H1 (cell line): ENCODE results near the gene RCBTB2. TPM values are rescaled to one million over a fixed set of nuclear protein-coding genes. Genes with fewer than 3 reads are reported as not detected.

Experiments
- CTCF ChIA-PET: fragments of 300-600 bp; sonication (Branson Sonifier 250); formaldehyde crosslinking; loops from one replicate; lab custom pipeline; 2021; ENCODE audit not compliant: partially characterized antibody; lab: Charles Lee
- POLR2A ChIA-PET: fragments of 300-600 bp; sonication (Branson Sonifier 250); formaldehyde crosslinking; loops from one replicate; lab custom pipeline; 2021; ENCODE audit warnings: inconsistent platforms; ENCODE audit not compliant: partially characterized antibody; lab: Charles Lee
- DNase-seq, 2 experiments: peaks; one replicate each; pipeline versions ENCODE4 v3.0.0 to v3.0.0-alpha.2; 2010 to 2022; ENCODE audit warnings: low spot score in 2 of 2, low read depth in 1 of 2, mixed read lengths in 1 of 2
- FAIRE-seq: peaks from 2 replicates; lab custom pipeline; 2011; peaks lifted over from hg19 to GRCh38; lab: Jason Lieb, UNC
- H2AFZ ChIP-seq: 2 replicates; pipeline ENCODE4 v1.8.1; 2012; ENCODE audit warnings: low read length, inconsistent platforms
- H2AK5ac ChIP-seq: 2 replicates; pipeline ENCODE4 v1.6.1; 2013; ENCODE audit warnings: low read depth, low read length
- H2BK120ac ChIP-seq: replicated peaks from 2 replicates; pipeline ENCODE3; 2013; ENCODE audit warnings: low read depth, low read length, inconsistent platforms
- H2BK12ac ChIP-seq: 2 replicates; pipeline ENCODE4 v1.6.1; 2013; ENCODE audit warnings: low read depth, low read length
- H2BK15ac ChIP-seq: 2 replicates; pipeline ENCODE4 v1.6.1; 2013; ENCODE audit warnings: low read length
- H2BK20ac ChIP-seq: 2 replicates; pipeline ENCODE4 v1.6.1; 2013; ENCODE audit warnings: low read length
- H2BK5ac ChIP-seq: 2 replicates; pipeline ENCODE4 v1.6.1; 2013; ENCODE audit warnings: low read depth, low read length
- H3K14ac ChIP-seq: 2 replicates; pipeline ENCODE4 v1.6.1; 2013; ENCODE audit warnings: inconsistent platforms; ENCODE audit not compliant: insufficient read length
- H3K18ac ChIP-seq: 2 replicates; pipeline ENCODE4 v1.6.1; 2013; ENCODE audit warnings: low read length; ENCODE audit errors: extremely low read depth
- H3K23ac ChIP-seq: 2 replicates; pipeline ENCODE4 v1.6.1; 2013; ENCODE audit warnings: inconsistent platforms; ENCODE audit not compliant: insufficient read length
- H3K23me2 ChIP-seq: 2 replicates; pipeline ENCODE4 v1.6.1; 2013; ENCODE audit warnings: low read depth, low read length
- H3K27ac ChIP-seq: 2 replicates; pipeline ENCODE4 v1.6.1; 2011; ENCODE audit warnings: low read depth, low read length, inconsistent platforms
- H3K27me3 ChIP-seq, 4 experiments: replicated peaks in 1 of 4; 1 replicate in 1 of 4; 2 replicates in 3 of 4; pipeline versions ENCODE4 v1.6.1 to v1.8.1; 2011 to 2013; ENCODE audit warnings: low read length in 3 of 4, mild to moderate bottlenecking in 3 of 4, inconsistent platforms in 2 of 4, mixed read lengths in 2 of 4, moderate library complexity in 1 of 4; ENCODE audit not compliant: control insufficient read depth in 3 of 4, insufficient read depth in 3 of 4; ENCODE audit errors: extremely low read depth in 1 of 4
- H3K36me3 ChIP-seq, 4 experiments: 2 replicates each; pipeline versions ENCODE4 v1.6.1 to v1.8.1; 2011 to 2013; ENCODE audit warnings: mild to moderate bottlenecking in 4 of 4, low read length in 3 of 4, moderate library complexity in 2 of 4, control low read depth in 1 of 4, inconsistent platforms in 1 of 4; ENCODE audit not compliant: insufficient read depth in 4 of 4, control insufficient read depth in 2 of 4
- H3K4ac ChIP-seq: replicated peaks from 2 replicates; pipeline ENCODE3; 2013; ENCODE audit warnings: low read length, low read depth, mixed read lengths, inconsistent platforms; ENCODE audit not compliant: insufficient read length
- H3K4me1 ChIP-seq, 4 experiments: replicated peaks in 1 of 4; 1 replicate in 1 of 4; 2 replicates in 3 of 4; pipeline versions ENCODE4 v1.6.1 to v1.8.1; 2011 to 2013; ENCODE audit warnings: low read length in 3 of 4, inconsistent platforms in 2 of 4, mixed read lengths in 1 of 4; ENCODE audit not compliant: insufficient read depth in 4 of 4, control insufficient read depth in 3 of 4
- H3K4me2 ChIP-seq, 2 experiments: 2 replicates each; pipeline versions ENCODE4 v1.6.1 to v1.8.1; 2011 to 2013; ENCODE audit warnings: low read depth in 2 of 2, low read length in 2 of 2, control low read depth in 1 of 2, inconsistent platforms in 1 of 2, mild to moderate bottlenecking in 1 of 2; ENCODE audit not compliant: insufficient read depth in 1 of 2
- H3K4me3 ChIP-seq, 4 experiments: fragments of 200-600, 300-600 bp in 1 of 4; sonication (generic), shearing (Covaris generic), sonication (Bioruptor Twin) in 1 of 4; 2 replicates each; pipeline versions ENCODE4 v1.5.1 to v1.8.1; 2011 to 2016; ENCODE audit warnings: low read length in 4 of 4, low read depth in 3 of 4, control low read depth in 2 of 4, inconsistent platforms in 2 of 4, mild to moderate bottlenecking in 2 of 4, mixed read lengths in 1 of 4, moderate library complexity in 1 of 4; ENCODE audit not compliant: insufficient read depth in 2 of 4; ENCODE audit errors: extremely low read depth in 1 of 4
- H3K56ac ChIP-seq: replicated peaks from 2 replicates; pipeline ENCODE3; 2013; ENCODE audit warnings: low read depth, mild to moderate bottlenecking, mixed read lengths, low read length, inconsistent platforms; ENCODE audit not compliant: insufficient read length
- H3K79me1 ChIP-seq: 2 replicates; pipeline ENCODE4 v1.6.1; 2013; ENCODE audit warnings: low read depth, low read length, control low read depth
- H3K79me2 ChIP-seq, 2 experiments: 2 replicates each; pipeline versions ENCODE4 v1.6.1 to v1.8.1; 2012 to 2013; ENCODE audit warnings: low read length in 2 of 2, mild to moderate bottlenecking in 2 of 2, inconsistent platforms in 1 of 2; ENCODE audit not compliant: insufficient read depth in 2 of 2, control insufficient read depth in 1 of 2
- H3K9ac ChIP-seq, 4 experiments: replicated peaks in 1 of 4; 1 replicate in 1 of 4; 2 replicates in 3 of 4; pipeline versions ENCODE4 v1.6.1 to v1.8.1; 2011 to 2013; ENCODE audit warnings: low read depth in 3 of 4, low read length in 3 of 4, control low read depth in 2 of 4, mild to moderate bottlenecking in 2 of 4, moderate library complexity in 2 of 4, inconsistent platforms in 1 of 4; ENCODE audit errors: extremely low read depth in 1 of 4
- H3K9me3 ChIP-seq, 2 experiments: 2 replicates each; pipeline versions ENCODE4 v1.6.1 to v1.8.1; 2012 to 2013; ENCODE audit warnings: mild to moderate bottlenecking in 2 of 2, moderate library complexity in 2 of 2, control low read depth in 1 of 2, inconsistent platforms in 1 of 2, low read depth in 1 of 2, low read length in 1 of 2, mixed read lengths in 1 of 2; ENCODE audit not compliant: insufficient read depth in 2 of 2
- H4K20me1 ChIP-seq, 2 experiments: replicated peaks in 1 of 2; 2 replicates each; pipeline versions ENCODE3 to v1.8.1; 2011 to 2013; ENCODE audit warnings: inconsistent platforms in 2 of 2, low read length in 2 of 2, mild to moderate bottlenecking in 1 of 2; ENCODE audit not compliant: insufficient read depth in 2 of 2, control insufficient read depth in 1 of 2
- H4K5ac ChIP-seq: 2 replicates; pipeline ENCODE4 v1.6.1; 2013; ENCODE audit warnings: low read length, low read depth, mixed read lengths, inconsistent platforms; ENCODE audit not compliant: insufficient read length
- H4K8ac ChIP-seq: 2 replicates; pipeline ENCODE4 v1.8.0; 2013; ENCODE audit warnings: mild to moderate bottlenecking, moderate library complexity, low read length, inconsistent platforms; ENCODE audit not compliant: insufficient read depth; ENCODE audit errors: extremely low read depth
- H4K91ac ChIP-seq: replicated peaks from 2 replicates; pipeline ENCODE3; 2013; ENCODE audit warnings: low read length, mixed read lengths, inconsistent platforms; ENCODE audit not compliant: insufficient read length
- NRF1 ChIP-seq: IDR thresholded peaks from 2 replicates; pipeline ENCODE4 v1.6.1; 2011; ENCODE audit warnings: mild to moderate bottlenecking, low read depth, low read length, improper control_type of control experiment
- SP2 ChIP-seq: IDR thresholded peaks from 2 replicates; pipeline ENCODE4 v1.6.1; 2012; ENCODE audit warnings: mild to moderate bottlenecking, low read length, inconsistent platforms
- WGBS, 2 experiments: shearing (Covaris generic) in 1 of 2; methylation state at CpG; one replicate each; pipeline versions ENCODE4 v1.1.6 to v1.1.7; 2013 to 2015; ENCODE audit warnings: low lambda C conversion rate in 2 of 2, mixed read lengths in 2 of 2, inconsistent platforms in 1 of 2, low coverage in 1 of 2, missing lambda C conversion rate in 1 of 2; ENCODE audit not compliant: insufficient replicate concordance in 2 of 2, insufficient coverage in 1 of 2, insufficient read length in 1 of 2; ENCODE audit errors: extremely low coverage in 1 of 2, missing lambda C conversion rate in 1 of 2; 5-methylcytosine and 5-hydroxymethylcytosine counted together
- polyA plus RNA-seq, 7 experiments: library from polyadenylated mRNA; depleted of rRNA in 3 of 7; stranded (reverse) in 5 of 7; unstranded in 2 of 7; fragments of >200 nt in 5 of 7; fragments of 200-250 nt in 2 of 7; gene quantifications; 1 replicate in 5 of 7; 2 replicates in 1 of 7; 4 replicates in 1 of 7; pipeline versions ENCODE4 v1.2.1 to v1.2.3, GENCODE V29; 2011 to 2013; ENCODE audit warnings: missing spikeins in 2 of 7, mixed read lengths in 2 of 7
- total RNA-seq: library from RNA; stranded (reverse); fragmentation: NEBNext Ultra II Directional; extraction: Animal tissue kit (Norgen Biotek cat#: 25700); gene quantifications from 2 replicates; pipeline ENCODE4 v1.2.1, GENCODE V29; 2021

Gene RCBTB2
- total and polyA plus RNA-seq, 2 of the 8 experiments (the other 6 are each of a cell fraction or from before 2014, with no cell fraction given) = 5.2 to 8.4 TPM

- H2AFZ ChIP-seq = no peak overlapping the region
- H3K23me2 ChIP-seq = no peaks in the 10 kb centered on the region
- no peak overlapping the region for H3K4me2 ChIP-seq
- no peaks in the 10 kb centered on the region for H3K4me1 ChIP-seq
- ChIA-PET CTCF (interaction anchor here (1.1 to 12.9 kb wide), 3 partner anchors 9 to 242 kb away, joined by 3 to 105 read pairs (median 5); no protein-coding TSS in a partner anchor), POLR2A (no interaction called here)
- TF ChIP-seq SP2 = no peak
- no peak for TF ChIP-seq NRF1
- H2BK12ac ChIP-seq = no peak overlapping the region
- FAIRE-seq (no peak), DNase-seq (no peak)
- no peak overlapping the region for H3K4ac ChIP-seq
- H2BK15ac ChIP-seq = no peak overlapping the region
- no peaks in the 10 kb centered on the region for H3K79me2 ChIP-seq
- no peak overlapping the region for H2BK120ac ChIP-seq
- no peak overlapping the region for H3K18ac ChIP-seq
- H3K36me3 ChIP-seq = no peaks in the 10 kb centered on the region
- H3K56ac ChIP-seq = no peak overlapping the region
- H3K9ac ChIP-seq = no peak overlapping the region
- H2BK20ac ChIP-seq = no peak overlapping the region
- H3K4me3 ChIP-seq = no peak overlapping the region
- 81% methylated on average over 5 of the region's 5 CpGs; no CpG with 5 or more reads in 1 of the 2 experiments for WGBS, 2 experiments
- no peaks in the 10 kb centered on the region for H4K20me1 ChIP-seq
- no peak overlapping the region for H3K14ac ChIP-seq
- H4K91ac ChIP-seq = no peak overlapping the region
- H3K9me3 ChIP-seq = no peaks in the 10 kb centered on the region
- H3K27ac ChIP-seq = no peak overlapping the region
- H2AK5ac ChIP-seq = no peak overlapping the region
- no peaks in the 10 kb centered on the region for H3K27me3 ChIP-seq
- H3K79me1 ChIP-seq = no peaks in the 10 kb centered on the region
- H4K8ac ChIP-seq = no peak overlapping the region
- H3K23ac ChIP-seq = no peak overlapping the region
- no peak overlapping the region for H4K5ac ChIP-seq
- no peak overlapping the region for H2BK5ac ChIP-seq
These were observed 42.2 kb upstream of the RCBTB2 start for GRCh38 chr13:48575031-48575430.
